ENCODE measurements around the gene KCNIP1. TPM values are rescaled to one million over a fixed set of nuclear protein-coding genes. Genes with fewer than 3 reads are reported as not detected.

KCNIP1 gene
- total and polyA plus RNA-seq, 9 of the 15 experiments (the other 6 are each of a cell fraction or from before 2014, with no cell fraction given) = not detected

GRCh38 chr5:170747851-170748250, 244.0 kb downstream of the KCNIP1 start:
- ChIA-PET CTCF (ENCODE audit: low intra/inter-chr PET ratio) (no interaction called here), POLR2A (no interaction called here)
- Histone ChIP-seq H3K9ac (ENCODE audit: insufficient read depth in 1 of 2, low read depth in 2 of 2, low read length in 2 of 2) (no peak overlapping the region), H3K36me3 (ENCODE audit: control insufficient read depth, insufficient read depth, low read length) (no peaks in the 10 kb centered on the region), H3K9me3 (replicated peaks; ENCODE audit: control insufficient read depth, insufficient read depth, low read depth, low read length) (no peaks in the 10 kb centered on the region), H2AFZ (ENCODE audit: low read depth, low read length) (no peak overlapping the region), H4K20me1 (replicated peaks; ENCODE audit: control insufficient read depth, insufficient read depth, low read length) (peaks cover 3% of the 10 kb centered on the region; the same call in 1 of the 2 replicates), H3K4me3 (no peak overlapping the region), H3K27ac (ENCODE audit: extremely low read depth, low read depth, low read length) (no peak overlapping the region), H3K4me1 (replicated peaks in 1 of 2; ENCODE audit: control insufficient read depth in 2 of 2, insufficient read depth in 2 of 2, low read length in 2 of 2) (peaks cover 0 to 9% of the 10 kb centered on the region in 2 experiments; a peak in 2 of 5 replicates), H3K79me2 (ENCODE audit: control insufficient read depth, insufficient read depth, low read length) (no peaks in the 10 kb centered on the region), H3K27me3 (ENCODE audit: control insufficient read depth in 2 of 2, insufficient read depth in 2 of 2, low read length in 2 of 2) (peaks cover 2 to 23% of the 10 kb centered on the region in 2 experiments; a peak in 3 of 5 replicates), H3K9me1 (ENCODE audit: control insufficient read depth, insufficient read depth, low read length) (no peaks in the 10 kb centered on the region), H3K4me2 (ENCODE audit: insufficient read depth, low read length) (no peak overlapping the region)
- TF ChIP-seq ZNF134 (CRISPR knock-in tag; conservative IDR thresholded peaks at IDR 0.05) (no peak), RAD21 (CRISPR knock-in tag; conservative IDR thresholded peaks at IDR 0.05 in 1 of 2, IDR thresholded peaks at IDR 0.05 in 1 of 2) (0 out of 4 replicates have a peak, but pooled peaks of 1 of the 2 experiments have one; percentile 19), PTBP1 (IDR thresholded peaks at IDR 0.05; ENCODE audit: low read depth, low read length) (no peak), SFPQ (IDR thresholded peaks at IDR 0.05; ENCODE audit: low read depth, low read length) (no peak), EP400 (IDR thresholded peaks at IDR 0.05) (no peak), SMAD1 (IDR thresholded peaks at IDR 0.05; ENCODE audit: low read depth, low read length, partially characterized antibody) (no peak), TEAD2 (tag; IDR thresholded peaks at IDR 0.05) (no peak), CTCF (IDR thresholded peaks at IDR 0.05 in 2 of 3, conservative IDR thresholded peaks at IDR 0.05 in 1 of 3; ENCODE audit: insufficient read depth in 2 of 3, low read depth in 1 of 3, low read length in 3 of 3) (peak; percentile 34 to 57 (median 49)), CEBPZ (IDR thresholded peaks at IDR 0.05; ENCODE audit: borderline replicate concordance, low read depth, low read length) (no peak), ZBTB43 (CRISPR knock-in tag; IDR thresholded peaks at IDR 0.05) (no peak), EGR1 (conservative IDR thresholded peaks at IDR 0.05) (no peak)
- ATAC-seq = peak; percentile 67
- intact Hi-C loops (cut with micrococcal nuclease) (loop anchor here (1.0 to 10.0 kb wide), 2 partner anchors 43 to 417 kb away; no protein-coding TSS in a partner anchor), in situ Hi-C loops (cut with MboI) (loop anchor here (10.0 kb wide), 1 partner anchor 587 kb away; no protein-coding TSS in a partner anchor)
- DNase-seq (ENCODE audit: extremely low read depth in 1 of 4, low spot score in 3 of 4) = peak; percentile 23 to 39 (median 32)
- no peak for FAIRE-seq
- no TSS peak for BruUV-seq (replicated peaks)
- 1% methylated on average over 10 of the region's 10 CpGs for WGBS (ENCODE audit: insufficient coverage, low coverage, missing lambda C conversion rate)
